ENCODE results near the gene COL6A6.
"Not testable (repeated sequence)": the region's sequence is repeated elsewhere in the genome, so short reads cannot be mapped to it uniquely, and the experiment has no call there.

Gene COL6A6

GRCh38 chr3:130543322-130543721 lies 26.3 kb downstream of the COL6A6 start:
- H3K9me3 ChIP-seq (ENCODE audit: control insufficient read depth, insufficient read depth, low read length) = no peaks in the 10 kb centered on the region
- H3K4me1 ChIP-seq (ENCODE audit: control insufficient read depth, insufficient read depth, low read length) = no peaks in the 10 kb centered on the region
- no peaks in the 10 kb centered on the region for H3K27me3 ChIP-seq (ENCODE audit: control insufficient read depth, insufficient read depth, low read length)
- no peaks in the 10 kb centered on the region for H3K36me3 ChIP-seq (ENCODE audit: control insufficient read depth, insufficient read depth, low read length)
- no peak overlapping the region for H3K4me3 ChIP-seq (ENCODE audit: low read depth, low read length)
- H3K9ac ChIP-seq (ENCODE audit: low read depth, low read length) = no peak overlapping the region

GRCh38 chr3:130546920-130547679 lies 30.1 kb downstream of the COL6A6 start:
- no peaks in the 10 kb centered on the region for H3K27me3 ChIP-seq (ENCODE audit: control insufficient read depth, insufficient read depth, low read length)
- H3K4me3 ChIP-seq (ENCODE audit: low read depth, low read length) = no peak overlapping the region
- H3K9ac ChIP-seq (ENCODE audit: low read depth, low read length) = no peak overlapping the region
- H3K4me1 ChIP-seq (ENCODE audit: control insufficient read depth, insufficient read depth, low read length) = no peaks in the 10 kb centered on the region
- no peaks in the 10 kb centered on the region for H3K36me3 ChIP-seq (ENCODE audit: control insufficient read depth, insufficient read depth, low read length)
- no peaks in the 10 kb centered on the region for H3K9me3 ChIP-seq (ENCODE audit: control insufficient read depth, insufficient read depth, low read length)

- H3K27me3 ChIP-seq (ENCODE audit: control insufficient read depth, insufficient read depth, low read length) = not testable (repeated sequence)
Measured at GRCh38 chr3:130547680-130548065, 30.7 kb downstream of the COL6A6 start.

GRCh38 chr3:130548356-130548755 lies 31.4 kb downstream of the COL6A6 start:
- H3K27me3 ChIP-seq (ENCODE audit: control insufficient read depth, insufficient read depth, low read length) = no peaks in the 10 kb centered on the region
- H3K9me3 ChIP-seq (ENCODE audit: control insufficient read depth, insufficient read depth, low read length) = no peaks in the 10 kb centered on the region
- H3K9ac ChIP-seq (ENCODE audit: low read depth, low read length) = no peak overlapping the region
- no peak overlapping the region for H3K4me3 ChIP-seq (ENCODE audit: low read depth, low read length)
- H3K36me3 ChIP-seq (ENCODE audit: control insufficient read depth, insufficient read depth, low read length) = no peaks in the 10 kb centered on the region
- H3K4me1 ChIP-seq (ENCODE audit: control insufficient read depth, insufficient read depth, low read length) = no peaks in the 10 kb centered on the region

More at GRCh38 chr3:130547680-130548065, 30.7 kb downstream of the COL6A6 start:
- not testable (repeated sequence) for H3K36me3 ChIP-seq (ENCODE audit: control insufficient read depth, insufficient read depth, low read length); H3K9ac ChIP-seq (ENCODE audit: low read depth, low read length); H3K9me3 ChIP-seq (ENCODE audit: control insufficient read depth, insufficient read depth, low read length); H3K4me1 ChIP-seq (ENCODE audit: control insufficient read depth, insufficient read depth, low read length); H3K4me3 ChIP-seq (ENCODE audit: low read depth, low read length)

- no peaks in the 10 kb centered on the region for H3K36me3 ChIP-seq (ENCODE audit: control insufficient read depth, insufficient read depth, low read length)
- no peaks in the 10 kb centered on the region for H3K27me3 ChIP-seq (ENCODE audit: control insufficient read depth, insufficient read depth, low read length)
- no peak overlapping the region for H3K4me3 ChIP-seq (ENCODE audit: low read depth, low read length)
- no peaks in the 10 kb centered on the region for H3K4me1 ChIP-seq (ENCODE audit: control insufficient read depth, insufficient read depth, low read length)
- no peak overlapping the region for H3K9ac ChIP-seq (ENCODE audit: low read depth, low read length)
- H3K9me3 ChIP-seq (ENCODE audit: control insufficient read depth, insufficient read depth, low read length) = no peaks in the 10 kb centered on the region
Measured at GRCh38 chr3:130557336-130558035, 40.5 kb downstream of the COL6A6 start.

GRCh38 chr3:130558366-130558765 lies 41.4 kb downstream of the COL6A6 start:
- Histone ChIP-seq H3K9me3 (ENCODE audit: control insufficient read depth, insufficient read depth, low read length) (no peaks in the 10 kb centered on the region), H3K4me1 (ENCODE audit: control insufficient read depth, insufficient read depth, low read length) (no peaks in the 10 kb centered on the region), H3K9ac (ENCODE audit: low read depth, low read length) (no peak overlapping the region), H3K4me3 (ENCODE audit: low read depth, low read length) (no peak overlapping the region), H3K36me3 (ENCODE audit: control insufficient read depth, insufficient read depth, low read length) (no peaks in the 10 kb centered on the region), H3K27me3 (ENCODE audit: control insufficient read depth, insufficient read depth, low read length) (no peaks in the 10 kb centered on the region)

- H3K9me3 ChIP-seq (ENCODE audit: control insufficient read depth, insufficient read depth, low read length) = no peaks in the 10 kb centered on the region
- H3K27me3 ChIP-seq (ENCODE audit: control insufficient read depth, insufficient read depth, low read length) = no peaks in the 10 kb centered on the region
- no peaks in the 10 kb centered on the region for H3K4me1 ChIP-seq (ENCODE audit: control insufficient read depth, insufficient read depth, low read length)
- no peak overlapping the region for H3K4me3 ChIP-seq (ENCODE audit: low read depth, low read length)
- no peaks in the 10 kb centered on the region for H3K36me3 ChIP-seq (ENCODE audit: control insufficient read depth, insufficient read depth, low read length)
- H3K9ac ChIP-seq (ENCODE audit: low read depth, low read length) = no peak overlapping the region
Measured at GRCh38 chr3:130565224-130565623, 48.2 kb downstream of the COL6A6 start.
